Prostate gland (tissue), 2 donors: Measurements from ENCODE around the gene E2F1. TPM values are rescaled to one million over a fixed set of nuclear protein-coding genes. Genes with fewer than 3 reads are reported as not detected.

Source experiments
- DNase-seq: peaks from one replicate; pipeline ENCODE4 v3.0.0-alpha.2; 2019; ENCODE audit warnings: low spot score
- H3K27ac ChIP-seq, 2 donors: fragments of 200-600 bp; sonication (generic); 2 replicates each; pipeline ENCODE4 v1.5.1; 2017 to 2019
- H3K27me3 ChIP-seq: fragments of 200-600 bp; sonication (generic); replicated peaks from 2 replicates; pipeline ENCODE4 v1.5.1; 2019; ENCODE audit not compliant: insufficient read depth
- H3K36me3 ChIP-seq, 2 donors: fragments of 200-600 bp; sonication (generic); 1 replicate in 1 of 2; 2 replicates in 1 of 2; pipeline versions ENCODE4 v1.5.1 to v1.8.1; 2017 to 2019
- H3K4me1 ChIP-seq: fragments of 200-600 bp; sonication (generic); replicated peaks from 2 replicates; pipeline ENCODE4 v1.5.1; 2019
- H3K4me3 ChIP-seq, 2 donors: fragments of 200-600 bp; sonication (generic); 2 replicates each; pipeline ENCODE4 v1.5.1; 2017 to 2019
- H3K9me3 ChIP-seq: fragments of 200-600 bp; sonication (generic); 2 replicates; pipeline ENCODE4 v1.5.1; 2017
- CTCF ChIP-seq, 4 experiments: fragments of 200-600 bp in 2 of 4; fragments of 450-650 bp in 2 of 4; sonication (generic) in 2 of 4; IDR thresholded peaks; 1 replicate in 3 of 4; 2 replicates in 1 of 4; pipeline ENCODE4 v1.5.1; 2016 to 2019; ENCODE audit warnings: antibody characterized with exemption in 4 of 4, mild to moderate bottlenecking in 2 of 4, moderate library complexity in 2 of 4
- POLR2A ChIP-seq: fragments of 450-650 bp; IDR thresholded peaks from one replicate; pipeline ENCODE4 v1.6.1; 2016; ENCODE audit warnings: antibody characterized with exemption, mild to moderate bottlenecking
- POLR2AphosphoS5 ChIP-seq: sonication (generic); formaldehyde crosslinking; IDR thresholded peaks from one replicate; pipeline ENCODE4 v1.6.1; 2017; ENCODE audit warnings: antibody characterized with exemption
- WGBS: methylation state at CpG from one replicate; pipeline ENCODE4 v1.1.5; 2018; 5-methylcytosine and 5-hydroxymethylcytosine counted together
- intact Hi-C: fragments of 100-400 bp; cut with DNase I; formaldehyde crosslinking; loops from one replicate; pipeline ENCODE4 v1.14.2; 2022
- total RNA-seq, 2 donors: library from RNA; depleted of rRNA; stranded (reverse); fragments of >200 nt; gene quantifications; one replicate each; pipeline ENCODE4 v1.1.0, GENCODE V29; 2016

E2F1 gene
- total RNA-seq, 2 donors from 2014 or later, result 2.0 to 10.1 TPM

- no peaks in the 10 kb centered on the region for H3K27me3 ChIP-seq
- H3K4me3 ChIP-seq, result no peak overlapping the region
- H3K4me1 ChIP-seq, result no peaks in the 10 kb centered on the region
- peaks cover 2 to 3% of the 10 kb centered on the region in 2 donors for H3K36me3 ChIP-seq
- TF ChIP-seq POLR2AphosphoS5 (no peak), POLR2A (no peak), CTCF (IDR thresholded peaks at IDR 0.05) (no peak)
- DNase-seq, result no peak
- 80% methylated on average over 4 of the region's 4 CpGs for WGBS
- H3K27ac ChIP-seq, result no peak overlapping the region
- intact Hi-C loops, result no loop called here
- H3K9me3 ChIP-seq, result no peaks in the 10 kb centered on the region
These were observed 55.7 kb downstream of the E2F1 start for GRCh38 chr20:33630507-33630906.

- TF ChIP-seq POLR2A (no peak), POLR2AphosphoS5 (no peak), CTCF (IDR thresholded peaks at IDR 0.05) (no peak)
- Histone ChIP-seq H3K36me3 (peaks cover 4 to 7% of the 10 kb centered on the region in 2 donors), H3K4me3 (no peak overlapping the region), H3K27ac (no peak overlapping the region), H3K4me1 (no peaks in the 10 kb centered on the region), H3K27me3 (no peaks in the 10 kb centered on the region), H3K9me3 (no peaks in the 10 kb centered on the region)
- WGBS, result 89% methylated on average over 5 of the region's 5 CpGs
- DNase-seq, result no peak
- intact Hi-C loops, result no loop called here
These were observed 56.2 kb downstream of the E2F1 start for GRCh38 chr20:33629979-33630378.

- Histone ChIP-seq H3K4me3 (no peak overlapping the region), H3K27me3 (no peaks in the 10 kb centered on the region), H3K27ac (no peak overlapping the region), H3K9me3 (no peaks in the 10 kb centered on the region), H3K36me3 (peaks cover 7 to 8% of the 10 kb centered on the region in 2 donors), H3K4me1 (no peaks in the 10 kb centered on the region)
- TF ChIP-seq POLR2AphosphoS5 (no peak), CTCF (IDR thresholded peaks at IDR 0.05) (no peak), POLR2A (no peak)
- intact Hi-C loops, result no loop called here
- WGBS, result 94% methylated on average over 10 of the region's 10 CpGs
- DNase-seq, result no peak
These were observed 56.7 kb downstream of the E2F1 start for GRCh38 chr20:33629533-33629932.

GRCh38 chr20:33627577-33628216, 58.5 kb downstream of the E2F1 start:
- WGBS, result 97% methylated on average over 4 of the region's 4 CpGs
- Histone ChIP-seq H3K9me3 (no peaks in the 10 kb centered on the region), H3K27me3 (no peaks in the 10 kb centered on the region), H3K4me1 (no peaks in the 10 kb centered on the region), H3K4me3 (no peak overlapping the region), H3K27ac (peak overlapping the region in 1 of 2 donors; percentile 12), H3K36me3 (peaks cover 7 to 9% of the 10 kb centered on the region in 2 donors)
- TF ChIP-seq POLR2A (no peak), CTCF (IDR thresholded peaks at IDR 0.05) (no peak), POLR2AphosphoS5 (no peak)
- intact Hi-C loops, result no loop called here
- no peak for DNase-seq

- no peak for TF ChIP-seq POLR2A
- no peak for TF ChIP-seq POLR2AphosphoS5
- no peak for TF ChIP-seq CTCF (IDR thresholded peaks at IDR 0.05)
- Histone ChIP-seq H3K27ac (peak overlapping the region in 1 of 2 donors; percentile 12), H3K4me1 (no peaks in the 10 kb centered on the region), H3K36me3 (peaks cover 7 to 9% of the 10 kb centered on the region in 2 donors), H3K27me3 (no peaks in the 10 kb centered on the region), H3K9me3 (no peaks in the 10 kb centered on the region), H3K4me3 (no peak overlapping the region)
- intact Hi-C loops, result no loop called here
- DNase-seq, result no peak
- 95% methylated on average over 4 of the region's 4 CpGs for WGBS
These were observed 60.0 kb downstream of the E2F1 start for GRCh38 chr20:33626190-33626589.
